HCT116 (cell line): ENCODE data around the gene RBM19. TPM values are rescaled to one million over a fixed set of nuclear protein-coding genes. Genes with fewer than 3 reads are reported as not detected.

ENCODE experiments used
- ATAC-seq: fragments of 200-7000 bp; cut with Tn5 transposase; 2 replicates; pipeline ENCODE4 v1.9.1; 2020; ENCODE audit warnings: mild to moderate bottlenecking, moderate library complexity
- BruUV-seq: library from RNA; stranded (reverse); fragments of 400-500 nt; replicated peaks from 2 replicates; lab custom pipeline; 2021; lab: Mats Ljungman, UMichigan
- CTCF ChIA-PET: fragments of 300-600 bp; sonication (Branson Sonifier 250); formaldehyde crosslinking; loops from one replicate; lab custom pipeline; 2021; ENCODE audit warnings: antibody characterized with exemption; lab: Charles Lee
- POLR2A ChIA-PET: fragments of 300-600, 350-600 bp; sonication (Branson Sonifier 250); formaldehyde crosslinking; loops from one replicate; lab custom pipeline; 2021; ENCODE audit warnings: antibody characterized with exemption; lab: Charles Lee
- RAD21 ChIA-PET, 2 experiments: fragments of 300-600 bp; sonication (Branson Sonifier 250); formaldehyde crosslinking; loops; one replicate each; lab custom pipeline; 2023; ENCODE audit warnings: low total read pairs in 2 of 2; ENCODE audit not compliant: uncharacterized antibody in 2 of 2, unreplicated experiment in 2 of 2, low non-redundant PET in 1 of 2; lab: Charles Lee
- DNase-seq: peaks from one replicate; pipeline ENCODE4 v3.0.0-alpha.2; 2010; ENCODE audit warnings: low read depth, low spot score
- H2AFZ ChIP-seq: fragments of 200-600 bp; shearing (Covaris generic), sonication (generic); 2 replicates; pipeline ENCODE4 v1.6.1; 2017; ENCODE audit warnings: low read depth, mixed run types, mixed read lengths, antibody characterized with exemption, low read length; ENCODE audit not compliant: poor library complexity, severe bottlenecking
- H3K27ac ChIP-seq: 2 replicates; pipeline ENCODE4 v1.5.1; 2012; ENCODE audit warnings: low read depth, low read length
- H3K27me3 ChIP-seq: fragments of 200-600 bp; sonication (generic); 2 replicates; pipeline ENCODE4 v1.6.1; 2016; ENCODE audit warnings: mixed run types, low read length, mixed read lengths; ENCODE audit not compliant: insufficient read depth
- H3K36me3 ChIP-seq, 2 experiments: fragments of 200-500 bp in 1 of 2; fragments of 200-600 bp in 1 of 2; sonication (Bioruptor generic) in 1 of 2; sonication (generic) in 1 of 2; 2 replicates each; pipeline versions ENCODE4 v1.5.1 to v1.6.1; 2014 to 2016; ENCODE audit warnings: low read length in 2 of 2, inconsistent platforms in 1 of 2, mixed read lengths in 1 of 2, mixed run types in 1 of 2; ENCODE audit not compliant: insufficient read depth in 2 of 2, control insufficient read depth in 1 of 2
- H3K4me1 ChIP-seq, 2 experiments: fragments of 200-600 bp in 1 of 2; sonication (generic) in 1 of 2; 2 replicates each; pipeline versions ENCODE4 v1.5.1 to v1.6.1; 2012 to 2017; ENCODE audit warnings: low read length in 2 of 2, inconsistent platforms in 1 of 2, mild to moderate bottlenecking in 1 of 2, mixed read lengths in 1 of 2, mixed run types in 1 of 2, moderate library complexity in 1 of 2; ENCODE audit not compliant: insufficient read depth in 2 of 2, control insufficient read depth in 1 of 2
- H3K4me2 ChIP-seq: fragments of 200-600 bp; sonication (generic); 2 replicates; pipeline ENCODE4 v1.6.1; 2017; ENCODE audit warnings: mixed run types, low read length, mixed read lengths
- H3K4me3 ChIP-seq, 2 experiments: fragments of 200-600 bp in 1 of 2; sonication (generic) in 1 of 2; replicated peaks in 1 of 2; 2 replicates each; pipeline ENCODE4 v1.5.1; 2011 to 2016; ENCODE audit warnings: low read length in 2 of 2, control low read depth in 1 of 2, low read depth in 1 of 2, mild to moderate bottlenecking in 1 of 2, mixed read lengths in 1 of 2, mixed run types in 1 of 2
- H3K79me2 ChIP-seq: fragments of 200-600 bp; sonication (generic); 2 replicates; pipeline ENCODE4 v1.6.1; 2017; ENCODE audit warnings: mild to moderate bottlenecking, mixed run types, low read length, moderate library complexity, mixed read lengths; ENCODE audit not compliant: insufficient read depth
- H3K9ac ChIP-seq: fragments of 200-600 bp; sonication (generic); 2 replicates; pipeline ENCODE4 v1.6.1; 2016; ENCODE audit warnings: low read length, mixed read lengths
- H3K9me2 ChIP-seq: fragments of 200-600 bp; sonication (generic), shearing (Covaris generic); 2 replicates; pipeline ENCODE4 v1.6.1; 2017; ENCODE audit warnings: mixed run types, mild to moderate bottlenecking, moderate library complexity; ENCODE audit not compliant: insufficient read depth
- H3K9me3 ChIP-seq, 2 experiments: fragments of 200-500 bp in 1 of 2; fragments of 200-600 bp in 1 of 2; sonication (Bioruptor generic) in 1 of 2; sonication (generic) in 1 of 2; 2 replicates each; pipeline ENCODE4 v1.6.1; 2014 to 2017; ENCODE audit warnings: low read length in 2 of 2, mixed read lengths in 2 of 2, inconsistent platforms in 1 of 2, low read depth in 1 of 2, mild to moderate bottlenecking in 1 of 2, mixed run types in 1 of 2, moderate library complexity in 1 of 2; ENCODE audit not compliant: control insufficient read depth in 1 of 2, insufficient read depth in 1 of 2
- H4K20me1 ChIP-seq: fragments of 200-600 bp; sonication (generic), shearing (Covaris generic); 2 replicates; pipeline ENCODE4 v1.6.1; 2017; ENCODE audit warnings: mixed run types, mild to moderate bottlenecking, moderate library complexity; ENCODE audit not compliant: insufficient read depth
- CBX3 ChIP-seq: IDR thresholded peaks from 2 replicates; pipeline ENCODE4 v1.6.1; 2012; ENCODE audit warnings: low read depth
- EZH2 ChIP-seq: fragments of 200-600 bp; sonication (generic); IDR thresholded peaks from 2 replicates; pipeline ENCODE4 v1.6.1; 2017; ENCODE audit warnings: antibody characterized with exemption, mixed run types
- EZH2phosphoT487 ChIP-seq: fragments of 200-600 bp; IDR thresholded peaks from 2 replicates; pipeline ENCODE4 v1.6.1; 2018; ENCODE audit warnings: antibody characterized with exemption, borderline replicate concordance
- JUND ChIP-seq: IDR thresholded peaks from 2 replicates; pipeline ENCODE4 v1.6.1; 2012
- intact Hi-C: fragments of 100-400 bp; cut with micrococcal nuclease; formaldehyde crosslinking; loops from 2 replicates; pipeline ENCODE4 v1.10.0; 2022
- total RNA-seq: library from RNA; stranded (reverse); gene quantifications from one replicate; pipeline ENCODE4 v1.2.1, GENCODE V29; 2021; ENCODE audit not compliant: unreplicated experiment
- TF ChIP-seq, protein P1 (sequence below): IDR thresholded peaks from 2 replicates; pipeline ENCODE4 v1.6.1; 2012
- TF ChIP-seq, protein P2 (sequence below), 3 experiments: fragments of 200-600 bp in 1 of 3; sonication (generic) in 1 of 3; IDR thresholded peaks in 2 of 3; conservative IDR thresholded peaks in 1 of 3; 2 replicates each; pipeline ENCODE4 v1.5.1; 2012 to 2017; ENCODE audit warnings: low read depth in 2 of 3, low read length in 2 of 3, antibody characterized with exemption in 1 of 3, borderline replicate concordance in 1 of 3, control low read depth in 1 of 3, mild to moderate bottlenecking in 1 of 3, mixed read lengths in 1 of 3, mixed run types in 1 of 3, moderate library complexity in 1 of 3; ENCODE audit not compliant: insufficient read depth in 1 of 3

The RBM19 gene
- total RNA-seq, 1 experiment from 2014 or later: 30.7 TPM

DNA sequence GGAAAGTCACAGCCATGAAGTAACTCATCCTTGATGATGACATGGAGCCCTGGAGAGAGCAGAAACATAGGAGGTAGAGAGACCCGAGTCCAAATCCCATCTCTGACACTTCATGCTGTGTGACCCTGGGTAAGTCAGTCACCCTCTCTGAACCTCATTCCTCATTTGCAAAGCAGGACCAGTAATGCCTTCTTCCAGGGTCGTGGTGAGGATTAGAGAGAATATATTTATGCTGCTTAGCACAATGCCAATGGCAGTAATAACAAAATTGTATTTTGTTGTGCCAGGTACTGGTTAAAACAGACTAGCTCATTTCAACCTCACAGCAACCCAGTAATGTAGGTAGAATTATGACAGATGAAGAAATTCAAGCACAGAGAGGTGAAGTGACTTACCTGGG lies 13.9 kb upstream of the RBM19 start:
- no TSS peak for BruUV-seq

DNA sequence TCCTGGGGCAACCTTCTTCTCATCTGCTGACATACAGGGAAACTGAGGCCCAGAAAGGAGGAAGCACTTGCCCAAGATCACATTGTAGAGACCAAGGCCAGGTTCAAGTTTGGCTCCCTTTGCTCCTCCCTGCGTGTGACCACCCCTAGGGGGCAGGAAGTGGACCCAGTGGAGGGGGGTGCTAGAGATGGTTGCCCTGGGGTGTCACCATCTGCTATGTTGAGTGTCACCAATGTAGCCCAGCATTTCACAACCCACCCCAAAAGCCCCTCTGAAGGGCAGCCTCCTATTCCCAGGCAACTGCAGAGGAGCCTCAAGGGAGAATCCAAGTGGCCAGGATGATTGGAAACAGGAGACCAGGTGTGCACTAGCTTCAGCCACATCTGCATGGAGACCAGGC lies 12.0 kb upstream of the RBM19 start:
- DNase-seq: no peak
- CTCF ChIA-PET: interaction anchor here (1.3 kb wide), 1 partner anchor 12 kb away, joined by 4 read pairs; the partner anchor contains the start of gene RBM19
- Histone ChIP-seq H2AFZ (no peak overlapping the region), H3K4me3 (no peak overlapping the region), H3K79me2 (no peaks in the 10 kb centered on the region)
- TF ChIP-seq, protein P1, sequence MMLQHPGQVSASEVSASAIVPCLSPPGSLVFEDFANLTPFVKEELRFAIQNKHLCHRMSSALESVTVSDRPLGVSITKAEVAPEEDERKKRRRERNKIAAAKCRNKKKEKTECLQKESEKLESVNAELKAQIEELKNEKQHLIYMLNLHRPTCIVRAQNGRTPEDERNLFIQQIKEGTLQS: no peak
- TF ChIP-seq, protein P2, sequence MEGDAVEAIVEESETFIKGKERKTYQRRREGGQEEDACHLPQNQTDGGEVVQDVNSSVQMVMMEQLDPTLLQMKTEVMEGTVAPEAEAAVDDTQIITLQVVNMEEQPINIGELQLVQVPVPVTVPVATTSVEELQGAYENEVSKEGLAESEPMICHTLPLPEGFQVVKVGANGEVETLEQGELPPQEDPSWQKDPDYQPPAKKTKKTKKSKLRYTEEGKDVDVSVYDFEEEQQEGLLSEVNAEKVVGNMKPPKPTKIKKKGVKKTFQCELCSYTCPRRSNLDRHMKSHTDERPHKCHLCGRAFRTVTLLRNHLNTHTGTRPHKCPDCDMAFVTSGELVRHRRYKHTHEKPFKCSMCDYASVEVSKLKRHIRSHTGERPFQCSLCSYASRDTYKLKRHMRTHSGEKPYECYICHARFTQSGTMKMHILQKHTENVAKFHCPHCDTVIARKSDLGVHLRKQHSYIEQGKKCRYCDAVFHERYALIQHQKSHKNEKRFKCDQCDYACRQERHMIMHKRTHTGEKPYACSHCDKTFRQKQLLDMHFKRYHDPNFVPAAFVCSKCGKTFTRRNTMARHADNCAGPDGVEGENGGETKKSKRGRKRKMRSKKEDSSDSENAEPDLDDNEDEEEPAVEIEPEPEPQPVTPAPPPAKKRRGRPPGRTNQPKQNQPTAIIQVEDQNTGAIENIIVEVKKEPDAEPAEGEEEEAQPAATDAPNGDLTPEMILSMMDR (IDR thresholded peaks at IDR 0.05 in 2 of 3, conservative IDR thresholded peaks at IDR 0.05 in 1 of 3; ENCODE audit: borderline replicate concordance in 1 of 3, insufficient read depth in 1 of 3, low read depth in 2 of 3, low read length in 2 of 3): peak in 1 of 3 experiments; percentile 27; a peak in 1 of 6 replicates
- TF ChIP-seq, all 23 proteins: peak for 1
- ATAC-seq: no peak
- ChIA-PET RAD21 (no interaction called here), POLR2A (no interaction called here)
- H3K9me3 ChIP-seq: no peaks in the 10 kb centered on the region
- H3K27me3 ChIP-seq: peaks cover 21% of the 10 kb centered on the region
- intact Hi-C loops: no loop called here
- no TSS peak for BruUV-seq
- no peak overlapping the region for H3K27ac ChIP-seq
- no peaks in the 10 kb centered on the region for H3K4me1 ChIP-seq
- H3K4me2 ChIP-seq: no peak overlapping the region
- no peaks in the 10 kb centered on the region for H3K9me2 ChIP-seq
- no peaks in the 10 kb centered on the region for H3K36me3 ChIP-seq
- H3K9ac ChIP-seq: no peak overlapping the region
- no peaks in the 10 kb centered on the region for H4K20me1 ChIP-seq

More for the DNA sequence above, 13.9 kb upstream of the RBM19 start:
- no peak for DNase-seq
- no peak overlapping the region for H3K4me3 ChIP-seq
- H3K27me3 ChIP-seq: peaks cover 38% of the 10 kb centered on the region
- H2AFZ ChIP-seq: no peak overlapping the region
- no peak; the same call in 1 of the 2 replicates for ATAC-seq
- H3K9me2 ChIP-seq: no peaks in the 10 kb centered on the region
- no peak overlapping the region for H3K27ac ChIP-seq
- no peaks in the 10 kb centered on the region for H3K4me1 ChIP-seq
- H3K4me2 ChIP-seq: no peak overlapping the region
- H3K36me3 ChIP-seq: no peaks in the 10 kb centered on the region
- RAD21 ChIA-PET: interaction anchor here (0.8 to 1.1 kb wide), 3 partner anchors 12 to 528 kb away, joined by 3 to 9 read pairs (median 4); no protein-coding TSS in a partner anchor
- no peak overlapping the region for H3K9ac ChIP-seq
- H4K20me1 ChIP-seq: no peaks in the 10 kb centered on the region
- intact Hi-C loops: loop anchor here (1.0 to 2.0 kb wide), 7 partner anchors 186 to 1937 kb away; no protein-coding TSS in a partner anchor
- POLR2A ChIA-PET: interaction anchor here (1.0 kb wide), 1 partner anchor 529 kb away, joined by 3 read pairs; no protein-coding TSS in a partner anchor
- no peak for TF ChIP-seq EZH2
- no peak for TF ChIP-seq CBX3
- no peak for TF ChIP-seq EZH2phosphoT487
- no peak for TF ChIP-seq JUND
- H3K9me3 ChIP-seq: no peaks in the 10 kb centered on the region
- CTCF ChIA-PET: interaction anchor here (0.6 to 2.9 kb wide), 26 partner anchors 10 to 1967 kb away, joined by 3 to 43 read pairs (median 5); partner anchors contain the start of genes RBM19 and TBX3
- H3K79me2 ChIP-seq: no peaks in the 10 kb centered on the region
